Hippocampal formation (tissue), 2 donors: ENCODE data around the gene FAF2.
A peak's percentile ranks its signal among the peaks of the same experiment; 100 is the strongest.
"Not testable (repeated sequence)": the region's sequence is repeated elsewhere in the genome, so short reads cannot be mapped to it uniquely, and the experiment has no call there.

ENCODE experiments used
- DNase-seq, 2 donors: peaks; one replicate each; lab custom pipeline; 2025; lab: John Stamatoyannopoulos, UW

The FAF2 gene

GRCh38 chr5:176418251-176418650, 29.9 kb upstream of the FAF2 start:
- DNase-seq = no peak

GRCh38 chr5:176420086-176420485, 28.1 kb upstream of the FAF2 start:
- DNase-seq = no peak

DNA sequence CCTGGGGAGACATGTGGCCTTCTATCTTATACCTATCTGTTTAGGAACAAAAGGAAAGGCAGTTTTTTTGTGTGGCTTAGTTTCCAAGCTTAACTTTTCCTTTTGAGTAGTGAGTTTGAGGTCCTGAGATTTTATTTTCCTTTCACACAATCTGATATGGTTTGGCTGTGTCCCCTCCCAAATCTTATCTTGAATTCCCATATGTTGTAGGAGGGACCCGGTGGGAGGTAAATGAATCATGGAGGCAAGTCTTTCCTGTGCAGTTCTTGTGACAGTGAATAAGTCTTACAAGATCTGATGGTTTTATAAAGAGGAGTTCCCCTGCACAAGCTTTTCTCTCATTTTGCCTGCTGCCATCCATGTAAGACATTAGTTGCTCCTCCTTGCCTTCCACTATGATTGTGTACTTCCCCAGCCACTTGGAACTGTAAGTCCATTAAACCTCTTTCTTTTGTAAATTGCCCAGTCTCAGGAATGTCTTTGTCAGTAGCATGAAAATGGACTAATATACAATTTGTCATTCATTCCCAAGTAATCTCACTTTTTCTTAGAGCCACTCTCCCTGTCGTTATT, 27.1 kb upstream of the FAF2 start:
- DNase-seq = no peak

DNA sequence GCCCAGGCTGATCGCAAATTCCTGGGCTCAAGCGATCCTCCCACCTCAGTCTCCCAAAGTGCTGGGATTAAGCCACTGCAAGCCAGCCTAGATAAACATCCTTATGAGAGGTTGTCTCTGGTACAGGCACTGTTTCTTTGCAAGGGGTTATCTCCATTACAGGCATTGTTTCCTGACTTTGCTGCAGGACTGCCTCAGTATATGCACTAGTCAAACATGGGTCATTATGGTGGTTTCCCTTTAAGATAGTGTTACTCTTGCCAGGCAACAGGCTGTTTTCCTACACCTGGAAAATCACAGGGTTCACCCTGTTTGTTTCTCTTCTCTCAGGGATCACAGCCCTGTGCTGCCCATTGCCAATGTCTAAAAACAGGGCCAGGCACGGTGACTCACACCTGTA, 24.0 kb upstream of the FAF2 start:
- no peak for DNase-seq

- no peak for DNase-seq
Measured at GRCh38 chr5:176425138-176425537, 23.0 kb upstream of the FAF2 start.

DNA sequence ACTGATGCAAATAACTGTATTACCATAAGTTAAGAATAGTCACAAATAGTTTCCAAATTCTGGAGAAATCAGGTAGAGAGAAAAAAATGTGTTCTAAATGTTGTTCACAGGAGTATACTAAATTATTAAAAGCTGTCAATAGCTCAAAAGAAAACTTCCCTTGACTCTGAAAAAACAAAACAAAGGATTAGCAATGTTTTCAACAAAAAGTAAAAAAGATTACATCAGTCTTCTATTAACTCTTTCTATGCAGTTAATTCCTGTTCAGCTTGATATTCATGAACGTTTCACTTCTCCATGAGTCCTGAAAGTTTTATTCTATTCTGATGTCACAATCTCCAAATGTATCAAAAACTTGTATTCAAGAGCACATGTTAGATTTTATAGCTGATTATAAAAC, 22.4 kb upstream of the FAF2 start:
- no peak for DNase-seq

- no peak for DNase-seq
Measured at GRCh38 chr5:176426876-176427275, 21.3 kb upstream of the FAF2 start.

DNA sequence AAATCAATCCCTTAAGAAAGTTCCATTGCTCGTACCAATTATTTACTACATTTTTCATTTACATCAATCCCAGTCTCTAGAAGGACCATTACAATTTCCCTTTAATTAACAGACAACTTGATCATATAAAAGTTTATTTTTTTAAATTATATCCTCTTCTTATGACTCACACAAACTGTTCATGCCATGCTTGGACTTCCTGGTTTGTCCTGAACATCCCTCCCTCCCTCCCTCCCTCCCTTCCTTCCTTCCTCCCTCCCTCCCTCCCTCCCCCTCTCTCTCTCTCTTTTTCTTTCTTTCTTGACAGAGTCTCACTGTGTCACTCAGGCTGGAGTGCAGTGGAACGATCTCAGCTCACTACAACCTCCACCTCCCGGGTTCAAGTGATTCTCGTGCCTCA, 20.2 kb upstream of the FAF2 start:
- DNase-seq = no peak

DNA sequence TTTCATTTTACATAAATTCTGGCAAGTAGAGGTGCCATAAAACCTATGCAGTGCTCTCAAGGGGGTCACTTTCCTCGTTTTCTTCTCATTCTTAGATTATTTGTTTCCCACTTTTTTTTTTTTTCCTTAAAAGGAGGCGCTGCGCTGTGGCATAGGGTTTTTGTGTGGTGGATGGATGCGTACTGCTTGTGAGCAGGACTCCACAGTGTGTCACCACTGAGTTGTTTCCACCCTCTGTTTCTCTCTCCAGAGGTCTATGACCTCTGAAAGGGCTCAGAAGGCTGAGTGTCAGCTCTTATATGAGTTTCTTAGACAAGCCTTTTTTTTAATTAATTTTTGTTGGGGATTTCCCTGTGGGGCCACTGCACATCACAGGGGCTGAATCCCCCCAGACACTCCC, 18.2 kb upstream of the FAF2 start:
- no peak for DNase-seq

DNA sequence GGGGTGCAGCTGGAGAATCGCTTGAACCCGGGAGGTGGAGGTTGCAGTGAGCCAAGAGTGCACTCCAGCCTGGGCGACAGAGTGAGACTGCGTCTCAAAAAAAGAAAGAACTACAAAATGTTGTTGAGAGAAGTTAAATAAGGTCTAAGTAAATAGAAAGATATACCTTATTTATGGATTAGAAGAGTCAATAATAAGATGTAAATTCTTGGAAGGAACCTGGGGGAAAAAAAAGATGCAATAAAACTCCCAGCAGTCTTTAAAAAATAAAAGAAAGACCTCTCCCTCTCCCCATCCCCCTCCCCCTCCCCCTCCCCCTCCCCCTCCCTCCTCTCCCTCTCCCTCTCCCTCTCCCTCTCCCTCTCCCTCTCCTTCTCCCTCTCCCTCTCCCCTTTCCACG, 15.5 kb upstream of the FAF2 start:
- no peak for DNase-seq

DNA sequence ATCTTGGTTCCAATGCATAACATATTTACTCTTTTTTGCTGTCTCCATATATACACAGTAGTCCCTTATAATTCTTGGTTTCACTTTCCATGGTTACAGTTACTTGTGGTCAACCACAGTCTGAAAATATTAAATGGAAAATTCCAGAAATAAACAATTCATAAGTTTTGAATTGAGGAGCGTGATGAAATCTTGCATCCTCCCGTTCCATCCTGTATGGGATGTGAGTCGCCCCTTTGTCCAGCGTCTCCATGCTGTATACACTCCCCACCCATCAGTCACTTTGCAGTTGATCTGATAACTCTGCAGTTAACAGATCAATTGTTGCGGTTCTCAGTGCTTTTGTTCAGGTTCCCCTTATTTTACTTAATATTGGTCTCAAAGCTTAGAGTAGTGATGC, 11.5 kb upstream of the FAF2 start:
- no peak for DNase-seq

- DNase-seq = no peak
Measured at GRCh38 chr5:176438959-176439757, 9.0 kb upstream of the FAF2 start.

DNA sequence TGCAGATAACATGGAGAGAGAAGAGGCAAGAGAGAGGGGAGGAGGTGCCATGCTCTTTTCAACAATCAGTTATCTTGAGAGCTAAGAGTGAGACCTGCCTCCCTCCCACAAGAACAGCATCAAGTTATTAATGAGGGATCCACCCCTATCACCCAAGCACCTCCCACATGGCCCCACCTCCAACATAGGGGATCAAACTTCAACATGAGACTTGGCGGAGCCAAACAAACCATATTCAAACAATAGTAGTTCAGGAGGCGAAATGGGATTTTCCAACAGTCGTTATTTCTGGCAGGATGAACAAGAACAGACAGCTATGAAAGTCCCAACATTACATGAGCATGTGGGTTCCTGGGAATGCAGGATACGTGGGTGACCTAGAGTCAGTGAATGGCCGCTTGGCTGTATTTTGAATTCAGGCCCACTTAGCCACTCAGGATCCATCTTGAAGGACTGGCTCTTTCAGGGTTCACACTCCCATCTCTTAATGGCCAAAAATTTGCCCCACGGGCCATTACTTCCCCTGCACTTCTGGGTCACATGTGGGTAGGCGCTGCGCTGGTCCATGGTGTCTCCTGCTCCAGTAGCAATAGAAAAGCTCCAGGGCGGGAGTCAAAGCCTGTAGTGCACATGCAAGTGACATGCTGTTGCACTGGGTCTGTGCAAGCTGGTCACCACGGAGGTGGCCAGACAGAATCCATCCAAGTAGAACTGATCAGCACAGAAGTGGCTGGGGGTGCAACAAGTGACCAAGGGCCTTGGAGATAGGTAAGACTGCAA, 7.1 kb upstream of the FAF2 start:
- DNase-seq = no peak

GRCh38 chr5:176441921-176442323, 6.3 kb upstream of the FAF2 start:
- DNase-seq = no peak

GRCh38 chr5:176442911-176443310, 5.3 kb upstream of the FAF2 start:
- not testable (repeated sequence) for DNase-seq

DNA sequence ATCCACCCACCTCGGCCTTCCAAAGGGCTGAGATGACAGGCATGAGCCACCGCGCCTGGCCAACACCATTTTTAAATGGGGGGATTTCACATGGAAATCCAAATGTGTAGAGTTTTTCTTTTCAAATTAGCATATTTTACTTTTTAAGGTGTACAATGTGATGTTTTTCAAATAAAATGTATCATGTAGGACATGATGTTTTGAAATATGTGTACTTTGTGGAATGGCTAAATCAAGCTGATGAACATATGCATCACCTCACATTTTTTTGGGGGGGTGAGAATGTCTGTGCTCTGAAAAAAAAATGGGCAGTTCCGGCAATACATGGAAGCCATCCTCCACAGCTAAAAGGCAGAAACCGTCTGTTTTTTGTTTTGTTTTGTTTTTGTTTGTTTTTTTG, 3.4 kb upstream of the FAF2 start:
- no peak for DNase-seq

GRCh38 chr5:176446028-176446665, 2.0 kb upstream of the FAF2 start:
- DNase-seq = no peak

GRCh38 chr5:176446884-176447590, 1.1 kb upstream of the FAF2 start:
- no peak for DNase-seq

DNA sequence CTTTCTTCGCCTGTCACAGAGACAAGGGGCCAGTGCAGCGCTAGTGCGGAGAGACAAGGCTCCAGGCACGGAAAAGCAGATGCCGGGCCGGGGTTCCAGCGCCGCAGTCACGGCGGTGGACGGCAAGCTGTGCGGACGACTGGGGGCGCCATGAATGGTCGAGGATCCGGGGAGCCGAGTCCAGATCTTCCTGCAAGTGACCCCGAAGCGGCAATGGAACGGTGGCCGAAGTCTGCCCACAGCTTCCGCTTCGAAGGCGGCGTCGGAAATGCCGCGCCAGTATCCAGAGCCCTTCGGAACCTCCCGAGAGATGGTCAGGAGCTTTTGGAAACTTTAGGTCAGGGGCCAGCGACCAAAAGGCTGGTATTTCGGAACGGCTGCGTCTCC, 601 bp upstream of the FAF2 start:
- peak; percentile 54 to 81 for DNase-seq

- DNase-seq = no peak
Measured at GRCh38 chr5:176450077-176450476, 1.9 kb downstream of the FAF2 start.

GRCh38 chr5:176454724-176455394, 6.7 kb downstream of the FAF2 start:
- DNase-seq = no peak
